GM10266 (cell line): ENCODE data around the gene MED12L.

Experiments
- DNase-seq: peaks from one replicate; pipeline ENCODE4 v3.0.0; 2012; ENCODE audit errors: extremely low spot score
- TF ChIP-seq, protein P1 (sequence below): IDR thresholded peaks from 2 replicates; pipeline ENCODE4 v1.5.1; 2012; ENCODE audit warnings: mild to moderate bottlenecking, low read depth; ENCODE audit not compliant: control insufficient read depth, insufficient read depth; ENCODE audit errors: missing control alignments

MED12L gene

DNA sequence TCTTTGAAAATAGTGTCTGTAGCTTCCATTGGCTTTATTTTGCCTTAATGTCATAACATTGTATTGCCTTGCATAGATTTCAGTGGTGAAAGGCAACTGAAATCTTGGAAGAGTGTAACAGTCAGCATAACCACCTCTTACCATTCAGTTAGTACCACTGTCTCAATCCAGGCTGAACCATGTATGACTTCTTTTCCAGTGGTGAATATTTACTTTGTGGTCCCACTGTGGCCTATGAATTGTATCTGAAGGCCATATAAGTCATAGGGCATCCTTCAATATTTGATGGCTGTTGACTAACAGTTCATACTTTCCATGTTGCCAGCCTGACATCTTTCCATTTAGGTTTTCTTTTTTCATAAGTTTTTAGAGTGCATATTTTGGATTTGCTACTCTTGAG, 38.4 kb downstream of the MED12L start:
- TF ChIP-seq, protein P1, sequence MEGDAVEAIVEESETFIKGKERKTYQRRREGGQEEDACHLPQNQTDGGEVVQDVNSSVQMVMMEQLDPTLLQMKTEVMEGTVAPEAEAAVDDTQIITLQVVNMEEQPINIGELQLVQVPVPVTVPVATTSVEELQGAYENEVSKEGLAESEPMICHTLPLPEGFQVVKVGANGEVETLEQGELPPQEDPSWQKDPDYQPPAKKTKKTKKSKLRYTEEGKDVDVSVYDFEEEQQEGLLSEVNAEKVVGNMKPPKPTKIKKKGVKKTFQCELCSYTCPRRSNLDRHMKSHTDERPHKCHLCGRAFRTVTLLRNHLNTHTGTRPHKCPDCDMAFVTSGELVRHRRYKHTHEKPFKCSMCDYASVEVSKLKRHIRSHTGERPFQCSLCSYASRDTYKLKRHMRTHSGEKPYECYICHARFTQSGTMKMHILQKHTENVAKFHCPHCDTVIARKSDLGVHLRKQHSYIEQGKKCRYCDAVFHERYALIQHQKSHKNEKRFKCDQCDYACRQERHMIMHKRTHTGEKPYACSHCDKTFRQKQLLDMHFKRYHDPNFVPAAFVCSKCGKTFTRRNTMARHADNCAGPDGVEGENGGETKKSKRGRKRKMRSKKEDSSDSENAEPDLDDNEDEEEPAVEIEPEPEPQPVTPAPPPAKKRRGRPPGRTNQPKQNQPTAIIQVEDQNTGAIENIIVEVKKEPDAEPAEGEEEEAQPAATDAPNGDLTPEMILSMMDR = no peak
- no peak for DNase-seq

DNA sequence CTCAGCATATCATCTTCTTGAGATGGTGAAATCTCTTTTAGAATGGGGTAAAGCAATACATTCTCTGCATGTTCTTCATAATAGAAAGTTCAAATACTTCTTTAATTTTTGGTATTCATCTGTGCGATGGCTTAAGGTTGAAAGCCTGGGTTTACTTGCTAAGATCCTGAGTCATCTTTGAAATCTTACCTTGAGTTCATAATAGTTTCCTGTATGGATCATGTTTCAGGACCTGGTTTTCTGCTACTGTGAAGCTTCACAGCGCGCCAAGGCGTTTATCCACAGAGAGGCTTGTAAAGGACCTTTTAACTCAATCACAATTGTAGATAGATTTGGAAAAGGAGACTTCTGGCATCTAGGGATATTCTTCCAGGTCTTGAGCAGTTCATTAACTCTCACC, 39.0 kb downstream of the MED12L start:
- DNase-seq = no peak
- TF ChIP-seq, protein P1 = no peak

DNA sequence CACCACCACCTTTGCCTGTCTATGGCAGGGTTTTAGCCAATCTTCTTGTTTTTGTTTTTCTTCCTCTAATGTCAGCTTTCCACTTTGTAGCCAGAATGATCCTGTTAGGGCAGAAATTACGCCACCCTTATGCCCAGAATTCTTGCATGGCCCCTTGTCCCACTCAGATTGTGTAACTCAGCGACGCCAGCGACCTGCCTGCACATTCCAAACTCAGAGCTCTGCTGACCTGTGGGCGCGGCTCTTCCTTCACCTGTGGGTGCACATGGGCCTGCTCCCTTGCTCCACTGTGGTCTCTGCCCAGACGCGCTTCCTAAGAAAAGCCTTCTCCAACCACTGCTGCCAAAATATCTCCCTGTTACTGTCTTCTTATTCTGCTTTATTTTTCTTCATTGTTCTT, 45.0 kb downstream of the MED12L start:
- TF ChIP-seq, protein P1 = no peak
- no peak for DNase-seq

DNA sequence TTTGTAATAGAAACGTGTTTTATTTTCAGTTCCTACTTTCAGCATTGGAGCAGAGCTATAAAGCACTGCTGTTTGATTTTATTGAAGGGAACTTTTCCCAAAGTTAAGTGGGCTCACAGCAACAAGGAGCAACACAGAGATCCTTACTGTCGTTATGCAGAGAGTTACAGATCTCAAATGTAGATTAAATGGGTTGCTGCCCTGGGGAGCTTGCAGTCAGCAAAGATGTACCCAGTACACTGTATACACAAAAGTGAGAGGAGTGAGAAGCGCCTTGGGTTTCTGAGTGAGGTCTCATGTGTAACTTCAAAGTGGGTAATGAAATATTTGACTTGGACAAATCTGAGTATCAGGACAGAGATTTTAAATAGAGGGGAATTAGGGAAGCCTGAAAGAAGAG, 47.7 kb downstream of the MED12L start:
- TF ChIP-seq, protein P1 = no peak

DNA sequence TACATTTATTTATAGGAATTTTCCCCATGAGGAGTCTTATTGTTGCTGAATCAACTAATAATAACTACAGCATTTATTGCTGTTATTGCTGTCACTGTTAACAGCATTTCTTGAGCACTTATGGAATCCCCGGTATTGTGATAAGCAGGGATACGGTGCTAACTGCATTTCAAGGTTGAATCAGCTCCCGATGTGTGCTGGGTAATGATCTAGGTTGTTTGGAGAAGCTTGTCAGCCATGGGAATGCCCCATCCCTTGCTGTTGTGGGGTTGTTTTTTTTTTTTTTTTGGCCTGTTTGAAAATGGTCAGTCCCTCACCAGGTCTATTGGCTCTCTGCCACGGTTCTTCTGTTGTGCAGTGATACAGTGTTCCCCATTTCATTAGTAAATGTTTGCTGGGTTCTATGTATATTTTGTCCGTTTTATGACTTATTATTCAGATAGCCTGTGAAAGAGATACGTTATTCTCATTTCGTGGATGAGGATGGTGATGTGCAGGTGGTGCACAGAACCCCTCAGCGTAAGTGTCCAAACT, 48.5 kb downstream of the MED12L start:
- TF ChIP-seq, protein P1 = no peak
- no peak for DNase-seq

More for the DNA sequence above, 47.7 kb downstream of the MED12L start:
- DNase-seq = no peak

DNA sequence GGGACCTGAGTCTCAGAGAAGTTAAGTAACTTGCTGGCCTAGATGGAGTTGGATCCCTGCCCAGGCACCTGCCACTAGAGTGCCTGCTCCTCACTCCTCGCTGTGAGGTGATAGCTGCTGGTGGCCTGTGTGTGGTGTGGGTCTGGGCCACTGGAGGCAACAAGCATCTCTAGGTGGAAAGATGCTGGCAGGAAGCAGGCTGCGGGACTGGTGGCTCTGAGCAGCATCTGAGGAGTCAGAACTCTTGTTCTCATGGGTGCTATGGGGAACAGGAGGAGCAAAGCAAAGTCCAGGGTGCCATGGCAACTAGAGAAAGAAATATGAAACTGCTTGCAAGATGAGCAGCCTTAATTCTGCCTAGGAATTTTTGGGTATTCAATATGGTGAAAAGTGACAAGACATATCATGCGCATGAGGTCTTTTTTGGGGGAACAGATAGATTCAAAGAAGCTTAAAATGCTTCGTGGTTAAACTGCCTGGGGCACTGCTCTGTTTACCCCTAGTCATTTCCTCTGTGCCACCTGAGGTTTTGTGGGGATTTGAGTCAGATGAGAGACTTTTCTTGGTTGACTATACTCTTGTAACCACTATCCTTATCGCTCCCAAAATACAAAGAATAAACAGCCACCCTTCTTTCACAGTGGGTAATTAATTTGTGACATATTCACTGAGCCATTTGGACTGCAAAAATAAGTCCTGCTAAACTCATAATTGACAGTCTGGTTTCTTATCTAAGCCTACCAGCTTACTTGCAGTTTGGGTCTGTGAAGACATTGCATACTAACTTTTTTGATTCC, 50.3 kb downstream of the MED12L start:
- no peak for DNase-seq
- TF ChIP-seq, protein P1 = no peak

DNA sequence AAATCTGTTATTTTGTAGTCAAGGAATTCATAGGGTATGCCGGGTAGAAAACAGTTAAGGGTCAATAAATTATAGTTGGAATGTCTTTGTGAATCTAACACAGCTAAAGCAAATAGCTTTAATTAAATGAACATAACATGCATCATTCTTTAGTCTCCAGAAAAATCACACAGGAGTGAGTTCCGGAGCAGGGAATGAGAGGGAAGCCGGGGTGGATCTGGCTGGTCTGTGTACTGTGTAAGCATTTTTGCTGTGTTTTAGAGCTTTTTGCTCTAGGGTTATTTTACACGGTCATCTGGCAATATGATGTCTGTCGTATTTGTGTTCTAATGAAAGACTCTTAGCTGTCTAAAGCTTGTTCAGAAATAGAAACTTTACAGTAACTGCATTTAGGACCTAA, 57.5 kb downstream of the MED12L start:
- no peak for DNase-seq
- TF ChIP-seq, protein P1 = no peak
